Gastroesophageal sphincter (tissue), 4 donors: ENCODE measurements around the gene CSNK1D. TPM values are rescaled to one million over a fixed set of nuclear protein-coding genes. Genes with fewer than 3 reads are reported as not detected.

Experiments
- ATAC-seq: fragments of 150-250 bp; one replicate; pipeline ENCODE4 v1.9.1; 2016; ENCODE audit warnings: mild to moderate bottlenecking, moderate library complexity
- H3K27ac ChIP-seq, 4 donors: fragments of 200-600 bp; sonication (generic) in 3 of 4; 1 replicate in 3 of 4; 2 replicates in 1 of 4; pipeline ENCODE4 v1.5.1; 2016 to 2019
- H3K27me3 ChIP-seq: fragments of 200-600 bp; sonication (generic); one replicate; pipeline ENCODE4 v1.5.1; 2019
- H3K36me3 ChIP-seq, 2 donors: fragments of 200-600 bp; sonication (generic); one replicate each; pipeline ENCODE4 v1.5.1; 2019; ENCODE audit warnings: control low read depth in 1 of 2
- H3K4me1 ChIP-seq, 3 donors: fragments of 200-600 bp; sonication (generic); 1 replicate in 2 of 3; 2 replicates in 1 of 3; pipeline ENCODE4 v1.5.1; 2016 to 2019; ENCODE audit warnings: control low read depth in 2 of 3
- H3K4me3 ChIP-seq, 2 donors: fragments of 200-600 bp; sonication (generic); one replicate each; pipeline ENCODE4 v1.5.1; 2019; ENCODE audit warnings: mild to moderate bottlenecking in 1 of 2, moderate library complexity in 1 of 2
- H3K9me3 ChIP-seq, 3 donors: fragments of 200-600 bp; sonication (generic); one replicate each; pipeline ENCODE4 v1.5.1; 2017 to 2019; ENCODE audit warnings: control low read depth in 2 of 3
- CTCF ChIP-seq, 4 experiments: fragments of 200-600 bp in 2 of 4; fragments of 450-650 bp in 2 of 4; sonication (generic) in 1 of 4; IDR thresholded peaks; one replicate each; pipeline ENCODE4 v1.5.1; 2017 to 2019; ENCODE audit warnings: antibody characterized with exemption in 4 of 4, mild to moderate bottlenecking in 2 of 4, moderate library complexity in 2 of 4
- EP300 ChIP-seq: sonication (generic); formaldehyde crosslinking; IDR thresholded peaks from one replicate; pipeline ENCODE4 v1.6.1; 2017; ENCODE audit warnings: antibody characterized with exemption, mild to moderate bottlenecking
- POLR2A ChIP-seq, 2 donors: fragments of 450-650 bp; IDR thresholded peaks; one replicate each; pipeline ENCODE4 v1.6.1; 2017; ENCODE audit warnings: antibody characterized with exemption in 2 of 2, mild to moderate bottlenecking in 2 of 2, moderate library complexity in 1 of 2
- POLR2AphosphoS5 ChIP-seq: sonication (generic); formaldehyde crosslinking; IDR thresholded peaks from one replicate; pipeline ENCODE4 v1.6.1; 2017; ENCODE audit warnings: antibody characterized with exemption
- WGBS, 2 donors: methylation state at CpG; one replicate each; pipeline ENCODE4 v1.1.5; 2018; ENCODE audit warnings: low coverage in 1 of 2; 5-methylcytosine and 5-hydroxymethylcytosine counted together
- total RNA-seq, 4 donors: library from RNA; depleted of rRNA; stranded (reverse); fragments of >200 nt; gene quantifications; one replicate each; pipeline ENCODE4 v1.1.0, GENCODE V29; 2016

The CSNK1D gene
- total RNA-seq, 4 donors from 2014 or later = 23.4 to 92.1 (median 72.4) TPM

DNA sequence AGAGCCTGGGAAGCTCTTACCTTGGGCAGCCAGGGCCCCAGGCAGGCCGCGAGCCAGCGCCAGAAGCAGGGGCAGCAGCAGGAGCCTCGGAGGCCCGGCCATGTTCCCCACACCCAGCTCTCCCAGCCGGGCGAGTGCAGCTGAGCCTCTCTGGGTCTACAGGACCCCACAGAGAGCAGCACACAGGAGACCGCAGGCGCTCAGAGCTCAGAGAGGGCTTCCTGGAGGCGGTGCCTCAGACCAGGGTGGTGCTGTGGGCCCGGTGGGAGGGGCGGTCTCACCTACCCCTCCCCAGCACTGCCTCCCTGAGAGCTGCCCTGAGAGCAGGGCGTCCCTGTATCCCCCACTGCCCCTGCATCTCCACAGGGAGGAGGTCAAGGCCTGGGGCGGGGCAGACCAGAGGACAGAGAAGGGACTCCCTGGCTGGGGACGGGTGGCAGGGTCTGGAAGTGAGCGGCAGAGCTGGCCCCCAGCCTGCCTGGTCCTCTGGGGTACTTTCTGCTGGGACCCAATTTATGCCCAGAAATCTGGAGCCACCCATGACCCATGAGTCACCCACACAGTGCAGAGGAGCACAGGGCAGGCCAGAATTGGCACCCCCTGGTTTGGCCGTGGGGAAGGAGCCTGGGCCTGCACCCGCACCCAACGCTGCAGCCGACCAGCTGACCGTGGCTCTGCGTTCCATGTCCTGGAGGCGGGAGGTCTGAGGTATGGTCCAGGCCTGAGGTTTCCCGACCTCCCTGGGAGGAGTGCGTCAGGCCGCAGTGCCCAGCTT is 44.1 kb upstream of the CSNK1D start, which contains the start of gene CD7:
TSS of gene CD7 (minus strand) at position 215 of the 775 bp plus-strand sequence. CDS start at position 102, 113 bp downstream.
- WGBS, 2 donors = no CpG with 5 or more reads among the region's 26 CpGs
- no peaks in the 10 kb centered on the region for H3K9me3 ChIP-seq
- TF ChIP-seq POLR2A (IDR thresholded peaks at IDR 0.05) = no peak
- TF ChIP-seq POLR2AphosphoS5 = no peak
- no peak for TF ChIP-seq EP300
- no peak for TF ChIP-seq CTCF (IDR thresholded peaks at IDR 0.05)
- H3K4me1 ChIP-seq = peaks cover 0 to 24% (median 10%) of the 10 kb centered on the region in 3 donors
- H3K4me3 ChIP-seq = peak within 1 kb of the TSS in 1 of 2 donors; percentile 14
- no peaks in the 10 kb centered on the region for H3K36me3 ChIP-seq
- peaks cover 67% of the 10 kb centered on the region for H3K27me3 ChIP-seq
- ATAC-seq = no peak
- no peak within 1 kb of the TSS for H3K27ac ChIP-seq

- H3K27me3 ChIP-seq = peaks cover 70% of the 10 kb centered on the region
These were observed 43.3 kb upstream of the CSNK1D start for GRCh38 chr17:82316651-82317393.

DNA sequence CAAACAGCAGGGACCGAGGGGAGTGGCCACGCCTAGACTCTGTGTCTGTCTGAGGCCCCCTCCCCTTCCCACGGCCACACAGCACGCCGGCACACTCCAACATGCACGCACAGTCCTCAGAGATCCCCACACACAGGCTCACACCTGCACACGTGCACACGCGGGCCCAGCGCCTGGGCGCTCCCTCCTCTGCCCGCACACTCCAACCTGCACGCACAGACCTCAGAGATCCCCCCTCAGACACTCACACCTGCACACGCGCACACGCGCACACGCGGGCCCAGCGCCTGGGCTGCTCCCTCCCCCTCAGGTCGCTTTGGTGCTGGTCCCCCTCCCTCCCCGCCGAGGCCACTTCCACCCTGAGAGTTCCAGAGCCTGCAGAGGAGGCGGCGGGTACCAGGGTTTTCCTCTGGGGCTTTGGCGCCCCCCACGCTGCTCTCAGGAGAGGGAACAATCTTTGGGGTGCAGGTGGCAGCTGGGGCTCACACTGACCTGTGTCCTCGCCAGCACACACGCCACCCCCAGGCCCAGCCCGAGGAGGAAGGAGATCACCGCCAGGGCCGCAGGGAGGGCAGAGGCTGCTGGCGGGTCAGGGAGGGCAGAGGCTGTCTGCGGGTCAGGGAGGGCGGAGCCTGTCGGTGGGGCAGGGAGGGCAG is 42.3 kb upstream of the CSNK1D start:
- TF ChIP-seq POLR2A (IDR thresholded peaks at IDR 0.05) = no peak
- TF ChIP-seq POLR2AphosphoS5 = no peak
- TF ChIP-seq EP300 = no peak
- Histone ChIP-seq H3K4me1 (peaks cover 0 to 12% (median 8%) of the 10 kb centered on the region in 3 donors), H3K27me3 (peaks cover 70% of the 10 kb centered on the region), H3K36me3 (no peaks in the 10 kb centered on the region), H3K4me3 (peak overlapping the region in 1 of 2 donors; percentile 14), H3K27ac (no peak overlapping the region), H3K9me3 (no peaks in the 10 kb centered on the region)
- 3 to 15% methylated on average over 6 to 10 of the region's 36 CpGs for WGBS, 2 donors
- ATAC-seq = no peak

More at GRCh38 chr17:82316651-82317393, 43.3 kb upstream of the CSNK1D start:
- Histone ChIP-seq H3K4me3 (peak overlapping the region in 1 of 2 donors; percentile 14), H3K4me1 (peaks cover 0 to 22% (median 10%) of the 10 kb centered on the region in 3 donors), H3K9me3 (no peaks in the 10 kb centered on the region), H3K27ac (no peak overlapping the region), H3K36me3 (no peaks in the 10 kb centered on the region)
- no peak for ATAC-seq
- TF ChIP-seq CTCF (IDR thresholded peaks at IDR 0.05) (no peak), POLR2AphosphoS5 (no peak), POLR2A (IDR thresholded peaks at IDR 0.05) (no peak), EP300 (no peak)
- 19 to 87% methylated on average over 3 to 4 of the region's 29 CpGs for WGBS, 2 donors

DNA sequence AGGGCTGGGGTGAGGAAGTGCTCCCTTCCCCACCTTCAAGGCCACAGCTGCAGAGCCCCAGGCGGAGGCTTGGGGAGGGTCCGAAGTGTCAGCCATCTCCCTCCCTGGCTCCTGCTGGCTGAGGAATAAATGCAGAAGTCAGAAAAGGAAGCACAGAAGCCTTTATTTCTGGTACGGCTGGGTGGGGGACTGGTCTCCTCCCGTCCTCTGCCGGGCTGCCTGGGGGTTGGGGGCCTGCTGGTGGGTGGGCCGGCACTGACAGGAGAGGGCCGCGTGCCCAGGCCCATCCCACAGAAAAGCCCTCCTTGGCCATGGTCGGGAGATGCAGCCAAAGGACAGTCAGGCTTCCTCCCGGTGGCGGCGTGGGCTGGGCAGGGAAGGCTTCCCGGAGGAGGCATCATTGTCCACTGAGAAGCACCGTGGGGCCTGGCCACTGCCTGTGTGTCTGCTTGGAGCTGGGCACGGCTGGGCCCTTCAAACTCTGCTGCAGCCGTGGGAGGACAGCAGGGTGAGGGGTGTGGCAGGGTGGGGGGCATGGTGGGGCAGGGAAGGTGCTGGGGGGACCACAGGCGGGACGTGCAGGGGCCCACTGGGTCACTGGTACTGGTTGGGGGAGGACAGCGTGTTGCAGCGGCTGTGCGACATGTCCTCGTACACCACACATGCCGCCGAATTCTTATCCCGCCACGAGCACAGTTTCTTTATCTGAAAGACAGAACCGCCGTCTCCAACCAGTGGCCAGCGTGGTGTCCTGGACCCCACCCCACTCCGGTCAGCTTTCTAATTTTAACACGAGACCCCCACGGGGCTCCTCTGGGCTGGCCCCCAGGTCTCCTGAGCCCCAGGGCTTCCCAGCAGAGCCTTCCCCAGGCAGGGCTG is 41.5 kb upstream of the CSNK1D start:
- Histone ChIP-seq H3K4me3 (peak overlapping the region in 1 of 2 donors; percentile 14), H3K4me1 (peaks cover 0 to 12% (median 8%) of the 10 kb centered on the region in 3 donors), H3K27me3 (peaks cover 72% of the 10 kb centered on the region), H3K27ac (no peak overlapping the region), H3K36me3 (no peaks in the 10 kb centered on the region), H3K9me3 (no peaks in the 10 kb centered on the region)
- 49% methylated on average over 12 of the region's 32 CpGs; no CpG with 5 or more reads in 1 of the 2 donors for WGBS, 2 donors
- no peak for ATAC-seq
- TF ChIP-seq CTCF (IDR thresholded peaks at IDR 0.05) (no peak), POLR2AphosphoS5 (no peak), POLR2A (IDR thresholded peaks at IDR 0.05) (no peak), EP300 (no peak)
